Measurements from ENCODE around the gene ATG7.

Gene ATG7

DNA sequence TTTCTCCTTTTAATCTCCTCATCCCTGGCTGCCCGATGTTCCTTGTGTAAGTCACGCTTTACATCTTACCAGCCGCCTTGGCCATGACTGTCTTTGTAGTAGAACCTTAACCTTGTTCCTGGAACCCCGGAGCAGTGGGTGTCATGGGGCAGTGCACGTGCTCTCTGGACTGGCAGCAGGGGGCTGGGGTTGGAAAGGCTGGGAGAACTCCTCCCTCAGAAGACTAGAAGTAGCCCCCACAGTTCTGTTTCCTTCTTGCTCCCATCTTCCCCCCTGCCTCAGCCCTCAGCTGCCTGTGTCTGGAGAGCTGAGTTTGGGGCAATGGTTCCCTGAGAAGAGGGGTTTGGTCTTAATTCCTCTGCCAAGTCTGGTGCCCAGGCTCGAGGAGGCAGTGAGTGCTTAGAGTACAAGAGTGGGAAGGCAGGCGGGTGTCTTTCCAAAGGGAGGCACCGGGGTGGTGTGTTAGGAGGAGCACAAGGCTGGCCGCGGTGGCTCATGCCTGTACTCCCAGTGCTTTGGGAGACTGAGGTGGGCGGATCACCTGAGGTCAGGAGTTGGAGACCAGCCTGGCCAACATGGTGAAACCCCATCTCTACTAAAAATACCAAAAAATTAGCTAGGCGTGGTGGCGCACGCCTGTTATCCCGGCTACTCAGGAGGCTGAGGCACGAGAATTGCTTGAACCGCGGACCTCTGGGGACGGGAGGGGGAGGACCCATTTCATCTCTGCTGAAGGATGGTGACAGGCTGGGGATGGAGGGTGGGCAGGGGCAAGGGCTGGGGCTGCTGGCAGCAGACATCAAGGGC is 271.1 kb downstream of the ATG7 start:
- no peak for DNase-seq (ENCODE audit: low read depth)
- TF ChIP-seq CTCF (IDR thresholded peaks at IDR 0.05; ENCODE audit: low read length, missing control alignments) = no peak
- no peak overlapping the region for H3K4me3 ChIP-seq (replicated peaks; ENCODE audit: low read depth, low read length)

DNA sequence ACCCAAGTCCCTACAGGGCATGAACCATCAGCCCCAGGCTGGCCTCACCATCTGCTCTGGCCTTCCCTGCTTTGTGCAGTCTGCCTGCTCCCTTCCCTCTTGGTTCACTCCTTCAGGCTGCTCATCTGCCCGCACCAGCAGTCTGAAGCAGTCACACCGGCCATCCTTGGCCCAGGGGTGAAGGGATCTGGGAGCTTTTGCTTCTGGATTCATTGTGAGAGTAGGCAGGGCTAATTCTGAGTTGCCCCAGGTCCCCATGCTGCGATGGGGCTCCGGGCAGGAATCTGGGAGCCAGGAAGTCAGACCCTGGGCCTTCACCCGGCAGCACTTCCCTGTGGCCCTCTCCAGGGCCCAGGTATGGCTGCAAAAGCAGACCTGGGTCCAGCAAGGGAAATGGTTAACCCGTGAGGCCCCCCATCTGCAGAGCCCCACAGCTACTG is 271.8 kb downstream of the ATG7 start:
- TF ChIP-seq CTCF (IDR thresholded peaks at IDR 0.05; ENCODE audit: low read length, missing control alignments) = no peak
- H3K4me3 ChIP-seq (replicated peaks; ENCODE audit: low read depth, low read length) = no peak overlapping the region
- DNase-seq (ENCODE audit: low read depth) = no peak

- DNase-seq (ENCODE audit: low read depth) = peak; percentile 41
- H3K4me3 ChIP-seq (replicated peaks; ENCODE audit: low read depth, low read length) = no peak overlapping the region
- TF ChIP-seq CTCF (IDR thresholded peaks at IDR 0.05; ENCODE audit: low read length, missing control alignments) = no peak
Measured at GRCh38 chr3:11544412-11545181, 272.4 kb downstream of the ATG7 start.

GRCh38 chr3:11545186-11545851 is 273.1 kb downstream of the ATG7 start:
- no peak overlapping the region for H3K4me3 ChIP-seq (replicated peaks; ENCODE audit: low read depth, low read length)
- TF ChIP-seq CTCF (IDR thresholded peaks at IDR 0.05; ENCODE audit: low read length, missing control alignments) = peak; percentile 0
- no peak for DNase-seq (ENCODE audit: low read depth)

- no peak overlapping the region for H3K4me3 ChIP-seq (replicated peaks; ENCODE audit: low read depth, low read length)
- DNase-seq (ENCODE audit: low read depth) = no peak
- TF ChIP-seq CTCF (IDR thresholded peaks at IDR 0.05; ENCODE audit: low read length, missing control alignments) = no peak
Measured at GRCh38 chr3:11546657-11547302, 274.6 kb downstream of the ATG7 start.

DNA sequence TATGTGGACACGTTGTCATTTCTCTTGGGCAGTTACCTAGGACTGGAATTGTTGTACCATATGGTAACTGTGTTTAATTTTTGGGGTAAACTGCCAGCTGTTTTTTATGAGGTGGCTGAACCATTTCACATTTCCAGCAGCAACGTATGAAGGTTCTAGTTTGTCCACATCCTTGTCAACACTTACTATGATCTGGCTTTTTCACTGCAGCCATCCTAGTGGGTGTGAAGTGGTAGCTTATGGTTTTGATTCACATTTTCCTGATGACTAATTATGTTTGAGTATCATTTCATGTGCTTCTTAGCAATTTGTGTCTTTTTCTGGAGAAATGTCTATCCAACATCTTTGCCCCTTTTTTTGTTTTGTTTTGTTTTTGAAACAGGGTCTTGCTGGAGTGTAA is 275.3 kb downstream of the ATG7 start:
- TF ChIP-seq CTCF (IDR thresholded peaks at IDR 0.05; ENCODE audit: low read length, missing control alignments) = no peak

More for the DNA sequence above, 275.3 kb downstream of the ATG7 start:
- no peak for DNase-seq (ENCODE audit: low read depth)
- H3K4me3 ChIP-seq (replicated peaks; ENCODE audit: low read depth, low read length) = no peak overlapping the region

Measured in fibroblast of pulmonary artery (primary cell).